VCaP (cell line): ENCODE data around the gene ABCB9.
"Not testable (repeated sequence)": the region's sequence is repeated elsewhere in the genome, so short reads cannot be mapped to it uniquely, and the experiment has no call there.

Experiments used
- H3K27ac ChIP-seq: fragments of 450-650 bp; 2 replicates; pipeline ENCODE4 v1.5.1; 2017
- TF ChIP-seq, protein P1 (sequence below): fragments of 450-650 bp; conservative IDR thresholded peaks from 2 replicates; pipeline ENCODE4 v1.5.1; 2017; ENCODE audit warnings: mild to moderate bottlenecking, moderate library complexity

ABCB9 gene

DNA sequence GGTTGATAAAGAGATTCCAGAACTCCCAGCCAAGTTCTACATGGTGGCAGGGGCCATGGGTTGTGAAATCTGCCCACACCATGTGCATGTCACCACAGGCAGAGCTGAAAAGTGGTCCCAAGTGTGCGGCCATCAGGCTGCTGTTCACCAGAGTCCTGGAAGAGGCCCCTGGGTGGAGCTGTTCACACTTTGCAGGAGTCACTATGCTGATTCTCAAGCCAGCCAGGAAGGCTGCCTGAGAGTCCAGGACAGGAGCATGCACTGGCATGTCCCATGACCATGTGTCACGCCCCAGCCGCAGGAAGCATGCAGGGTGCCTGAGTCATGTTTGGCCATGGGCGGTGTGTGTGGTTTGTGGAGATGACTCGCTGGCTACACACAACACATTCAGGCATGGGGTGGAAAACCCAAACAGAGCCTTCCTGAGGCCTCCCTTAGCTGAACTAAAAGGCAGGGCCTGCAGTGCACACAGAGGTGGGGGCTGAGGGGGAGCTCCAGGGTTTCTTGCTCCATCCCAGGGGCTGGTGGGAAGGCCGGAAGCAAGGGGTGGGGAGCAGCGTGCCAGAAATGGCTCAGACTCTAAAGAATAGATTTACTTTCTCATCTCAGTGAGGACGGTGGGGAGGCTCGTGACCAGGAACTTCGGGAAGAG is 19.4 kb downstream of the ABCB9 start:
- TF ChIP-seq, protein P1, sequence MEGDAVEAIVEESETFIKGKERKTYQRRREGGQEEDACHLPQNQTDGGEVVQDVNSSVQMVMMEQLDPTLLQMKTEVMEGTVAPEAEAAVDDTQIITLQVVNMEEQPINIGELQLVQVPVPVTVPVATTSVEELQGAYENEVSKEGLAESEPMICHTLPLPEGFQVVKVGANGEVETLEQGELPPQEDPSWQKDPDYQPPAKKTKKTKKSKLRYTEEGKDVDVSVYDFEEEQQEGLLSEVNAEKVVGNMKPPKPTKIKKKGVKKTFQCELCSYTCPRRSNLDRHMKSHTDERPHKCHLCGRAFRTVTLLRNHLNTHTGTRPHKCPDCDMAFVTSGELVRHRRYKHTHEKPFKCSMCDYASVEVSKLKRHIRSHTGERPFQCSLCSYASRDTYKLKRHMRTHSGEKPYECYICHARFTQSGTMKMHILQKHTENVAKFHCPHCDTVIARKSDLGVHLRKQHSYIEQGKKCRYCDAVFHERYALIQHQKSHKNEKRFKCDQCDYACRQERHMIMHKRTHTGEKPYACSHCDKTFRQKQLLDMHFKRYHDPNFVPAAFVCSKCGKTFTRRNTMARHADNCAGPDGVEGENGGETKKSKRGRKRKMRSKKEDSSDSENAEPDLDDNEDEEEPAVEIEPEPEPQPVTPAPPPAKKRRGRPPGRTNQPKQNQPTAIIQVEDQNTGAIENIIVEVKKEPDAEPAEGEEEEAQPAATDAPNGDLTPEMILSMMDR: no peak
- no peak overlapping the region for H3K27ac ChIP-seq

DNA sequence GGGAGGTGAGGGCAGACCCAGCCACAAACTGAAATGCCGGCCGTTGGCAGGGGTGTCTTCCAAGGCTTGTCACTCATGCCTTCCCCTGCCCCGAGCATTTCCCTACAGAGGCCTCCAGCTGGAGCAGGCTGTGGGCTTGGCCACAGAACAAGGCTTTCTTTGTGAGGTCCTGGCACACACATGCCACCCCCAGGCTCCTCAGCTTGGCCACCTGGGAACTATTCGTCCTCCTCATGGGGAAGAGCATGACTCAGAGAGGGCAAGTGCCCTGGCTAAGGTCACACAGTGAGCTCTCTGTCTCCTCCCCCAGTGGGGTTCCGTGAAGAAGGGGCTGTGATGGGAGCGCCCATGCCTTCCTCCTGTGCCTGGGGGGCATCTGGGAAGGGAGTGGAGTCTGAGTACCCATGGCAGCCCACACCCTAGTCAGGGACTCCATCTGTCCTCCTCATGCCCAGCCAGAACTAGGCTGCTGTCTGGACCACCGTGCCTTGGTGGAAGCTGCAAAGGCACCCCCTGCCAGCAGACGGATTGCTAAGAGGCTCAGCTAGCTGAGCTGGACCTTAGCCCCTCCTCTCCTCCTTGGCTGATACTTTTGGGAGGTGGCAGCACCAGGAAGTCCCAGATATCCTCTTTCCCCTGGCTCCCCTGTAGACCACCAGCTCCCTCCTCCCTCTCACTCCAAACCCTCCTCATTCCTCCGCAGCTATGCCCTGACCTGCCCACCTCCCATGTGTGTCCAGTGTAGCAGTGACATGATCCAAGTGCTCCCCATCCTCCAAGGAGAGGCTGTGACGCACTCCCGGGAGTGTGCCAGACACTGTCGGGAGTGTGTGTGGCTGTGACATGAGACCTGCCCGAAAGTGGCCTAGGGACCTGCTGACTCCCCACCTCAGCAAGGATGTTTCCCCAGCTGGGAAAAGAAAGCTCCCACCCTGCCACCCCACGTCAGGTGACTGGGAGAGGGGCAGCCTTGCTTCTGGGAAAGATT is 21.4 kb downstream of the ABCB9 start:
- TF ChIP-seq, protein P1: no peak
- H3K27ac ChIP-seq: no peak overlapping the region

DNA sequence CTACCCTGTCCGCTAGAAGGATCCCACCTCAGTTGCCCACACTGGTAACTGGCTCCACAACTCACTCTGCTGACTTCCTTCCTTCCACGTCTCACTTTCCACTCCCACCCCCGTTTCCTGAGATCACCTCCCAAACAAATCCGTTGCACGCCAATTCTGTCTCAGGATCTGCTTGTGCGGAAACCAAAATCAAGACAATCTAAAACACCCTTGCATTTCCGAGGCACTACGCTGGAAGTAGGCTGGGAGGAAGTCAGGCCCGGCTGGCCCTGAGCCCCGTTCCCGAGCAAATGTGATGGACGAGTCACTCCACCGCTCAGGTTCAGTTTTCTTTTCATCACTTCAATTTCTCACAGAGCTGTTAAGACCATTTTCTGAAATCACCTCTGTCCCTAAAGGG is 23.1 kb downstream of the ABCB9 start:
- TF ChIP-seq, protein P1: no peak
- H3K27ac ChIP-seq: no peak overlapping the region

DNA sequence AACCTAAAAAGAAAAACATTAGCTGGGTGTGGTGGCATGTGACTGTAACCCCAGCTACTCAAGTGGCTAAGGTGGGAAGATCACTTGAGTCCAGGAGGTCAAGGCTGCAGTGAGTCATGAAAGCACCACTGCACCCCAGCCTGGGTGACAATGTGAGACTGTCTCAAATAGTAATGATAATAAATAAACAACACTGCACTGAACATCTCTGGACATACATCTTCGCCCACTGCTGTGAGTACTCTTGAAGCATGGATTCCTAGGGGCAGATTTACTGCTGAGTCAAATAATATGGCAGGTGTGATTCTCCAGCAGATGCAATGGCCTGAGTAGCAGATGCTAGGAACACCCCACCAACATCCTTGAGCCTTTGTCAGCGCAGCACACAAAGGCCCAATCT is 23.6 kb downstream of the ABCB9 start:
- H3K27ac ChIP-seq: no peak overlapping the region
- TF ChIP-seq, protein P1: no peak

DNA sequence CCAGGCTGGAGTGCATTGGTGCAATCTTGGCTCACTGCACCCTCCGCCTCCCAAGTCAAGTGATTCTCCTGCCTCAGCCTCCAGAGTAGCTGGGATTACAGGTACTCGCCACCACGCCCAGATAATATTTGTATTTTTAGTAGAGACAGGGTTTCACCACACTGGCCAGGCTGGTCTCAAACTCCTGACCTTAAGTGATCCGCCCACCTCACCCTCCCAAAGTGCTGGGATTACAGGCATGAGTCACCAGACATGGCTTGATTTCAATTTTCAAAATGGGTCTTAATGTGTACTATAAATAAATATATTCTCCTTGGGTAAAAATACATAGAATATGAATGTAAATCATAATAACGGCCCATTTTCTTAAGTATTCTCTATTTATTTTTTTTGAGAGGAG is 24.9 kb downstream of the ABCB9 start:
- not testable (repeated sequence) for H3K27ac ChIP-seq

DNA sequence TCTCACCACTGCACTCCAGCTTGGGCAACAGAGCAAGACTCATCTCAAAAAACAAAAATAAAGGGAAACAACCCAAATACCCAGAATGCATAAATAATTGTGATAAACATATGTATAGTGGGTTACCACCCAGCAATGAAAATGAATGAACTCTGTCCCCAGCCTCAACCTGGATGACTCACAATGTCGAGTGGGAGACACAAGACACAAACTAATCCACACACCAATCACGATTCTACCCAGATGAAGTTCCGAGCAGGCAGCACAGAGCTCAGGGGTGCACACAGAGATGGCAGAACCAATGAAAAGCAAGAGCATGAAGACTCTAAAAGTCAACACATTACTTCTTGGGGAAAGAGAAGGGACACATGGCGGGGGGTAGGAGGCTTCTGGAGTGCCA is 27.1 kb downstream of the ABCB9 start:
- no peak overlapping the region for H3K27ac ChIP-seq
- TF ChIP-seq, protein P1: no peak

DNA sequence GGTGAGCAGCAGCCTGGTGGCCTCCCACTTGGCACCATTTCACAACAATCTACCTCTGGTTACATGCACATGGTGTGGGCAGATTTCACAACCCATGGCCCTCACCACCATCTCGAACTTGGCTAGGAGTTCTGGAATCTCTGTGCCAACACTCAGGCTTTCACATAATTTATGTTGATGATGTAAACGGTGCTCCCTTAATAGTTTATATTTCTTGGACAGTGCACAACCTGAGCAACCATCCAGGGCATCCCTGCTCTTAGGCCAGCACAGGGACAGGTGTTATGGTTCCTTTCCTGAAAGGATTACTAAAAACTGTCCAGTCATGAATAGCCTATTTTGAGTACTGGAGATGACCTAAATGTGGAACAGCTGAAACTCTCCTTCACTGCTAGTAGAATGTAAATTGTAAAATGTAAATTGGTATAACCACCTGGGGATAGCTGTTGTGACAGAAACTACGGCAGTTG is 28.6 kb downstream of the ABCB9 start:
- H3K27ac ChIP-seq: no peak overlapping the region
- TF ChIP-seq, protein P1: no peak
